GM12801 (cell line): ENCODE results near the gene TMEM9.

Source experiments
- TF ChIP-seq, protein P1 (sequence below): IDR thresholded peaks from one replicate; pipeline ENCODE4 v1.5.1; 2011; ENCODE audit warnings: control low read depth; ENCODE audit not compliant: insufficient read length; ENCODE audit errors: extremely low read depth

TMEM9 gene

DNA sequence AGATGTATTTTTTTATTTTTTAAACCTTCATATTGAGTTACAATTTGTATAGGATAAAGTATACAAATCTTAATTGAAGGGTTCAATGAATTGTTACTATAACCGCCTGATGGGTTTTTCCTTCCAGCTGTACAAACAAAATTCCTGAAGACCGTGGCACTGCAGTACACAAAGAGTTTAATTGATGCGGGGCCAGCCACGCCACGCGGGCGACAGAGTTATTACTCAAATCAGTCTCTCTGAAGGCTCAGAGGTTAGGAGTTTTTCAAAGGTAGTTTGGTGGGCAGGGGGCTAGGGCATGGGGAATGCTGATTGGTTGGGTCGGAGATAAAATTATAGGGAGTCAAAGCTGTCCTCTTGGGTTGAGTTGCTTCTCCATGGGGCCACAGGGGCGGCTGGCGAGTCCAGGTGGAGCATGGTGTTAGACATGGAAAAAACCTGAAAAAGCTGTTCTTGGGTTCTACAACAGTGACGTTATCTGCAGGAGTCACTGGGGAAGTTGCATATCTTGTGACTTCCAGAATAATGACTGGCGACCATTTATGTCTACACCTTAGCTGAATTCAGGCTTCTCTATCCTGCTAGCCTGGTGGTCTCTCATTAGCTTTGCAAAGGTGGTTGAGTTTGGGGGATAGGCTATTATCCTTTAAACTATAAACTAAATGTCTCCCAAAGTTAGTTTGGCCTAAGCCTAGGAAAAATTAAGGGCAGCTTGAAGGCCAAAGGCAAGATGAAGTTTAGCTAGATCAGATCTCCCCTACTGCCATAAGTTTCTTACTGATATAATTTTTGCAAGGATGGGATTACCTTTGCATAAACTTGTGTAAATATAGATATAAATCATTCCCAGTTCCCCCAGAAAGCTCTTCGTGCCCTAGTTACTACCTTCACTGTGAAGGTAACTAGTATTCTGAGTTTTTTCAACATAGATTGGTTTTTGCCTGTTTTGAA, 13.0 kb upstream of the TMEM9 start:
- TF ChIP-seq, protein P1, sequence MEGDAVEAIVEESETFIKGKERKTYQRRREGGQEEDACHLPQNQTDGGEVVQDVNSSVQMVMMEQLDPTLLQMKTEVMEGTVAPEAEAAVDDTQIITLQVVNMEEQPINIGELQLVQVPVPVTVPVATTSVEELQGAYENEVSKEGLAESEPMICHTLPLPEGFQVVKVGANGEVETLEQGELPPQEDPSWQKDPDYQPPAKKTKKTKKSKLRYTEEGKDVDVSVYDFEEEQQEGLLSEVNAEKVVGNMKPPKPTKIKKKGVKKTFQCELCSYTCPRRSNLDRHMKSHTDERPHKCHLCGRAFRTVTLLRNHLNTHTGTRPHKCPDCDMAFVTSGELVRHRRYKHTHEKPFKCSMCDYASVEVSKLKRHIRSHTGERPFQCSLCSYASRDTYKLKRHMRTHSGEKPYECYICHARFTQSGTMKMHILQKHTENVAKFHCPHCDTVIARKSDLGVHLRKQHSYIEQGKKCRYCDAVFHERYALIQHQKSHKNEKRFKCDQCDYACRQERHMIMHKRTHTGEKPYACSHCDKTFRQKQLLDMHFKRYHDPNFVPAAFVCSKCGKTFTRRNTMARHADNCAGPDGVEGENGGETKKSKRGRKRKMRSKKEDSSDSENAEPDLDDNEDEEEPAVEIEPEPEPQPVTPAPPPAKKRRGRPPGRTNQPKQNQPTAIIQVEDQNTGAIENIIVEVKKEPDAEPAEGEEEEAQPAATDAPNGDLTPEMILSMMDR: no peak

DNA sequence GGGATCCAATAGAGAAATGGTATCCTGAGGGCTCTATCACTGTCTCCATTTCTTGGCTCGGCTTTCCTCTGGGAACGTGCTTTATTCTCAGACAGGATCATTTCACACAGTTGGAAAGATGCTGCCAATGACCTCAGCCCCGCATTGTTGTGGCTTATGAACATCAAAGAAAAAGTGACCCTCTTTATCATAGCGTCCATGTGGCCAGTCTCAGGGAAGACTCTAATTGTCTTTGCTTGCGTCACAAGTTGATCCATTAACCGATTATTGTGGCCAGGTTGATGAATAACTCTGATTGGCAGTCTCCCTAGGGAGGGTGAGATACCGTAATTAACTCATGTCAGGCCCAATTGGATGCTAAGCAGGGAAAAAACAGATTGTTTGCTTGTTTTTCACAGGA, 10.4 kb upstream of the TMEM9 start:
- TF ChIP-seq, protein P1: no peak

DNA sequence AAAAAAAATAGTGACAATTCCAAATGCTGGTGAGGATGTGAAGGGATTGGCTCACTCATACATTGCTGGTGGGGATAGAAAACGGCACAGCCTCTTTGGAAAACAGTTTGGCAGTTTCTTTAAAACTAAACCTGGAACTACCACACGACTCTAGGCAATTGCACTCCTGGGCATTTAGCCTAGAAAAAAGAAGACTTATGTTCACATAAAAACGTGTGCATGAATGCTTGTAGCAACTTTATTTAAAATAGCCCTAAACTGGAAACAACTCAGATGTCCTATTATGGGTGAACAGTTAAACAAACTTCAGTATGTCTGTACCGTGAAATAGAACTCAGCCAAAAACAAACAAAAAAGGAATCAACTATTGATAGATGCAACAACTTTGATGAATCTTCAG, 9.4 kb upstream of the TMEM9 start:
- TF ChIP-seq, protein P1: no peak

DNA sequence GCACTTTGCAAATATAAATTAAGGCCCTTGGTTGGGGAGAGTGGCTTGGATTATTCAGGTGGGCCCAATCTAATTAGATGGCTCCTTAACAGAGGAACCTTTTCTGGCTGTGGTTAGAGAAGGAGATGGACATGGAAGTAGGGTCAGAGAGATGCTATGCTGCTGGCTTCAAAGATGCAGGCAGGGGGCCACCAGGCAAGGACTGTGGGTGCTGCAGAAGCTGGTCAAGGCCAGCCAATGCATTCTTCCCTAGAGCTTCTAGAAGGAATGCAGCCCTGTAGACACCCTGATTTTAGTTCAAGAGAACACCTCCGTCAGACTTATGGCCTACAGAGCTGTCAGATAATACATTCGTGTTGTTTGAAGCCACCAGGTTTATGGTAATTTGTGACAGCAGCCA, 3.7 kb upstream of the TMEM9 start:
- TF ChIP-seq, protein P1: no peak

DNA sequence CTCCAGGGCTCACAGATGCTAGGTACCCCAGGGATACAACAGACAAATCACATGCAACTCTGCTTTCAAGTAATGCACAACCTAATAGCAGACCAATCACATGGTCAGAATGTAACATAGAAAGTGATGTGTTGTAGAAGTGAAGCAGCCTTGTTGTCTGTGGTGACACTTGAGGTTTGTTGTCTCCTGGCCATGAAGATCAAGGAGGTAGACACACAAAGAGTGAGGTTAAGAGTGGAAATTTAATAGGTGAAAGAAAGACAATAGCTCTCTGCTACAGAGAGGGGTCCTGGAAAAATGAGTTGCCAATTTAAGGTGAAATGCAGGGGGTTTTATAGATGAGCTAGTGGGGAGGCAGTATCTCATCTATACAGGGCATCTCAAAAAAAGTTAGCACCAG, 2.5 kb upstream of the TMEM9 start:
- TF ChIP-seq, protein P1: no peak

DNA sequence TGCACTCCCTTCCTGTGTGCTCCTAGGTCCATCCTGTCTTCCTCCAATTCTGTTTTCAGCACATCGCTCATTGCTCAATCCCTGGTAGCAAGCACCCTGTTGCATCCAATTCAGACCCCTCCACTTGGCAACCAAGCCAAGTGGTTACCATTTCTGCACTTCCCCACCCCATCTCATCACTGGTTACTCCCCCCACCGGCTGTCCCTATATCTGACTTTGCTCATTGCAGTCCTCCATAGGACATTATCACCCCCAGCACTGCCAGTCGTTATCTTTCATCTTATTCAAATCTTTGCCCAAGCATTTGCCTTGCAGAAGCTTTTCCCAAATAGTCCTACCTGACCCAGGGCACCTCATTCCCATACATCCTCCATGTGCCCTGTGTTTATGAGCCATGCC, 2.1 kb upstream of the TMEM9 start:
- TF ChIP-seq, protein P1: no peak

DNA sequence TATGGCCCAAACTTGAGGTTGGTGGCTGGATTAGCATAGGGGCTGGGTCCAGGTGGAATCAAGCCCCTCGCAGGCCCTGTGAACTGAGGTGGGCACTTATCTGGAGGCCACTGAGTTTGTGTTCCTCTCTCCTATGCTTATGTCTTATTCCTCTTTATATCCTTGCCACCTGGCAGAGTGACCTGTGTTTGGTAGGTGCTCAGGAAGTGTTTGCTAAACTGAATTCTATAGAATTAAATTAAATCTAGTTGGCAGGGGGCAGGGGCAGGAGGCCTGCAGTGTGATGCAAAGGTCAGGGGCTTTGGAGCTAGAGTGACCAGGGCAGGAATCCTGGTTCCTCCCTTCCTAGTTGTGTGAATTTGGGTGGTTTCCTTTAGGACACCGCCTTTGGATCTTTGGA, 1.1 kb upstream of the TMEM9 start:
- TF ChIP-seq, protein P1: no peak
